ENCODE data around the gene KCNJ6. TPM values are rescaled to one million over a fixed set of nuclear protein-coding genes. Genes with fewer than 3 reads are reported as not detected.

Gene KCNJ6
- total and polyA plus RNA-seq, 2 of the 8 experiments (the other 6 are each of a cell fraction or from before 2014, with no cell fraction given): 0.51 to 1.2 TPM

DNA sequence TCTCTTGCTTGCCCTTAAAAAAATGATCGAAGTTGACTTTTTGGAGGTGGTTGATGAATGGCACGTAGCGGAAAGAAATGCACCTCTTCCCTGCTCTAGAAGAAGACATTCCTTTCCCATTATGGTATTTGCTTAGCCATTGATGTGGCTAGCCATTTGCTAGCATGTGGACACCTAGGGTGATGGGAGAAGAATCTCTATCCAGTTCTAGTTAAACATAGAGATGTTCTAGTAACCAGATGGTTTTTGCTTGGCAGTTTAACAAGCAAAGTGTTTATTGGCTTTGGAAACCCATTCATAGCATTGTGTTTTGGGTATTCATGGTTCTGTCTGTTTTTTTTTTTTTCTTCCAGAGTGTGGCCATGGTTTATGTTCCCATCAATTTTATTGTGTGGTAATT lies 78.9 kb downstream of the KCNJ6 start:
- Histone ChIP-seq H4K8ac (ENCODE audit: extremely low read depth, insufficient read depth, low read length) (no peak overlapping the region), H3K27ac (ENCODE audit: low read depth, low read length) (no peak overlapping the region), H2BK12ac (ENCODE audit: low read depth, low read length) (no peak overlapping the region), H3K36me3 (ENCODE audit: control insufficient read depth in 2 of 4, insufficient read depth in 4 of 4, low read length in 3 of 4) (no peaks in the 10 kb centered on the region), H3K23ac (ENCODE audit: insufficient read length) (no peak overlapping the region), H3K18ac (ENCODE audit: extremely low read depth, low read length) (no peak overlapping the region), H3K23me2 (ENCODE audit: low read depth, low read length) (no peaks in the 10 kb centered on the region; the same call in 1 of the 2 replicates), H3K4me1 (replicated peaks in 1 of 4; ENCODE audit: control insufficient read depth in 3 of 4, insufficient read depth in 4 of 4, low read length in 3 of 4) (no peaks in the 10 kb centered on the region), H3K79me2 (ENCODE audit: control insufficient read depth in 1 of 2, insufficient read depth in 2 of 2, low read length in 2 of 2) (no peaks in the 10 kb centered on the region), H2AFZ (ENCODE audit: low read length) (no peak overlapping the region), H2BK5ac (ENCODE audit: low read depth, low read length) (no peak overlapping the region), H4K91ac (replicated peaks; ENCODE audit: insufficient read length, low read length) (no peak overlapping the region), H2BK120ac (replicated peaks; ENCODE audit: low read depth, low read length) (no peak overlapping the region), H3K79me1 (ENCODE audit: low read depth, low read length) (no peaks in the 10 kb centered on the region), H3K4me2 (ENCODE audit: insufficient read depth in 1 of 2, low read depth in 2 of 2, low read length in 2 of 2) (no peak overlapping the region), H3K56ac (replicated peaks; ENCODE audit: insufficient read length, low read depth, low read length) (no peak overlapping the region), H4K20me1 (replicated peaks in 1 of 2; ENCODE audit: control insufficient read depth in 1 of 2, insufficient read depth in 2 of 2, low read length in 2 of 2) (no peaks in the 10 kb centered on the region), H2BK20ac (ENCODE audit: low read length) (no peak overlapping the region), H3K4me3 (ENCODE audit: extremely low read depth in 1 of 4, insufficient read depth in 2 of 4, low read depth in 3 of 4, low read length in 4 of 4) (no peak overlapping the region), H4K5ac (ENCODE audit: insufficient read length, low read depth, low read length) (no peak overlapping the region), H3K9me3 (ENCODE audit: insufficient read depth in 2 of 2, low read depth in 1 of 2, low read length in 1 of 2) (no peaks in the 10 kb centered on the region), H2BK15ac (ENCODE audit: low read length) (no peak overlapping the region), H3K14ac (ENCODE audit: insufficient read length) (no peak overlapping the region), H2AK5ac (ENCODE audit: low read depth, low read length) (no peak overlapping the region), H3K9ac (replicated peaks in 1 of 4; ENCODE audit: extremely low read depth in 1 of 4, low read depth in 3 of 4, low read length in 3 of 4) (no peak overlapping the region), H3K27me3 (replicated peaks in 1 of 4; ENCODE audit: control insufficient read depth in 3 of 4, extremely low read depth in 1 of 4, insufficient read depth in 3 of 4, low read length in 3 of 4) (no peaks in the 10 kb centered on the region), H3K4ac (replicated peaks; ENCODE audit: insufficient read length, low read depth, low read length) (no peak overlapping the region)
- DNase-seq (ENCODE audit: low read depth in 1 of 2, low spot score in 2 of 2) (no peak), FAIRE-seq (no peak)
- POLR2A ChIA-PET (ENCODE audit: partially characterized antibody): no interaction called here
- 93% methylated on average over 3 of the region's 3 CpGs; no CpG with 5 or more reads in 1 of the 2 experiments for WGBS, 2 experiments (ENCODE audit: extremely low coverage in 1 of 2, insufficient coverage in 1 of 2, insufficient read length in 1 of 2, insufficient replicate concordance in 2 of 2, low coverage in 1 of 2, low lambda C conversion rate in 2 of 2, missing lambda C conversion rate in 1 of 2)
- CTCF ChIA-PET (ENCODE audit: partially characterized antibody): no interaction called here
- TF ChIP-seq GTF2F1 (IDR thresholded peaks at IDR 0.05; ENCODE audit: borderline replicate concordance, low read depth, low read length) (no peak), TAF7 (optimal IDR thresholded peaks at IDR 0.05; ENCODE audit: borderline replicate concordance, low read depth, low read length) (no peak), ZNF274 (IDR thresholded peaks at IDR 0.05; ENCODE audit: borderline replicate concordance, extremely low read depth, low read length) (no peak), SRF (IDR thresholded peaks at IDR 0.05; ENCODE audit: low read depth, low read length) (no peak), HDAC2 (IDR thresholded peaks at IDR 0.05; ENCODE audit: borderline replicate concordance in 1 of 2, low read depth in 2 of 2, low read length in 2 of 2) (no peak), RBBP5 (IDR thresholded peaks at IDR 0.05; ENCODE audit: borderline replicate concordance, low read depth, low read length) (no peak), RAD21 (IDR thresholded peaks at IDR 0.05 in 1 of 2, conservative IDR thresholded peaks at IDR 0.05 in 1 of 2; ENCODE audit: low read depth in 2 of 2, low read length in 2 of 2) (no peak), KDM5A (IDR thresholded peaks at IDR 0.05; ENCODE audit: low read length) (no peak)
